Progenitor cell of endocrine pancreas (in vitro differentiated cells): ENCODE measurements around the gene ARL6. TPM values are rescaled to one million over a fixed set of nuclear protein-coding genes. Genes with fewer than 3 reads are reported as not detected.
"Not testable (repeated sequence)": the region's sequence is repeated elsewhere in the genome, so short reads cannot be mapped to it uniquely, and the experiment has no call there.

Experiments used
- DNase-seq: peaks from one replicate; pipeline ENCODE4 v3.0.0; 2021; ENCODE audit warnings: low spot score; ENCODE audit not compliant: unreplicated experiment
- H3K27ac Mint-ChIP-seq: 2 replicates; pipeline ENCODE4 v1.8.0; 2021; ENCODE audit warnings: mild to moderate bottlenecking, moderate library complexity, mixed read lengths
- H3K27me3 Mint-ChIP-seq: 2 replicates; pipeline ENCODE4 v1.8.0; 2021; ENCODE audit warnings: mixed read lengths
- H3K36me3 Mint-ChIP-seq: 2 replicates; pipeline ENCODE4 v1.8.0; 2022; ENCODE audit warnings: mixed read lengths; ENCODE audit not compliant: insufficient read depth
- H3K4me1 Mint-ChIP-seq: 2 replicates; pipeline ENCODE4 v1.8.0; 2021; ENCODE audit warnings: low read depth, mixed read lengths
- H3K4me3 Mint-ChIP-seq: 2 replicates; pipeline ENCODE4 v1.8.0; 2021; ENCODE audit warnings: low read depth, mild to moderate bottlenecking, moderate library complexity, mixed read lengths
- H3K9me3 Mint-ChIP-seq: 2 replicates; pipeline ENCODE4 v1.8.0; 2021; ENCODE audit warnings: low read depth, mixed read lengths
- CTCF ChIP-seq: fragments of 200-600 bp; sonication (generic); IDR thresholded peaks from one replicate; pipeline ENCODE4 v1.5.0; 2021; ENCODE audit warnings: antibody characterized with exemption, mild to moderate bottlenecking; ENCODE audit not compliant: unreplicated experiment
- total RNA-seq: library from RNA; stranded (reverse); gene quantifications from 2 replicates; pipeline ENCODE4 v1.2.1, GENCODE V29; 2021

Gene ARL6
- total RNA-seq, 1 donor from 2014 or later = 11.4 TPM

GRCh38 chr3:97827741-97828471 lies 63.3 kb downstream of the ARL6 start:
- Mint-ChIP-seq H3K27ac (no peak overlapping the region), H3K4me1 (no peaks in the 10 kb centered on the region), H3K36me3 (peaks cover 3% of the 10 kb centered on the region), H3K4me3 (no peak overlapping the region), H3K9me3 (peaks cover 6% of the 10 kb centered on the region), H3K27me3 (peaks cover 27% of the 10 kb centered on the region)
- no peak for TF ChIP-seq CTCF
- no peak for DNase-seq

GRCh38 chr3:97829198-97829597 lies 64.6 kb downstream of the ARL6 start:
- Mint-ChIP-seq H3K4me3 (no peak overlapping the region), H3K4me1 (no peaks in the 10 kb centered on the region), H3K27ac (no peak overlapping the region), H3K27me3 (peaks cover 14% of the 10 kb centered on the region), H3K9me3 (peaks cover 6% of the 10 kb centered on the region), H3K36me3 (peaks cover 3% of the 10 kb centered on the region)
- DNase-seq = no peak
- no peak for TF ChIP-seq CTCF

GRCh38 chr3:97830638-97831037 lies 66.1 kb downstream of the ARL6 start:
- Mint-ChIP-seq H3K4me1 (no peaks in the 10 kb centered on the region), H3K9me3 (peaks cover 6% of the 10 kb centered on the region), H3K4me3 (no peak overlapping the region), H3K36me3 (peaks cover 3% of the 10 kb centered on the region), H3K27me3 (peaks cover under 1% of the 10 kb centered on the region), H3K27ac (no peak overlapping the region)
- no peak for TF ChIP-seq CTCF
- DNase-seq = no peak

DNA sequence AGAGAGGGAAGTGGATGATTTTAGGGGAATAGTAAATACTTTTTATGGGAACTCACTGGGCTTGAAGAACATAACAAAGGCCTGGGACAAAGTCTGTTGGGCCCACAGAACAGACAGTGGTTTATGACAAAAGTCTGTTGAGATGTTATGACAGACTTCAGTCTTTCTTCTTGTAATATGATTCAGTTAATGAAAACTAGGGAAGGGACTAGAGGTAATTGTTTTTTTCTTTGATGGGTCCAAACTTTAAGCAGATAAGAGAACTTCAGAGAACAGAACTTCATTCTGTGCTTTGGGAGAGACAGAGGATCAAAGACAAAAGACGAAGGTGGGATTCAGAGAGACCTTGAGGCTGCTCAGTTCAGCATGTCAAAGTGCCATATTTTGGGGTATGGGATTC lies 66.6 kb downstream of the ARL6 start:
- no peak overlapping the region for H3K27ac Mint-ChIP-seq
- H3K9me3 Mint-ChIP-seq = peaks cover 6% of the 10 kb centered on the region
- TF ChIP-seq CTCF = no peak
- no peaks in the 10 kb centered on the region for H3K27me3 Mint-ChIP-seq
- peaks cover 3% of the 10 kb centered on the region for H3K36me3 Mint-ChIP-seq
- no peaks in the 10 kb centered on the region for H3K4me1 Mint-ChIP-seq
- H3K4me3 Mint-ChIP-seq = no peak overlapping the region
- no peak for DNase-seq

GRCh38 chr3:97833184-97833583 lies 68.6 kb downstream of the ARL6 start:
- not testable (repeated sequence) for H3K4me3 Mint-ChIP-seq, H3K27ac Mint-ChIP-seq, H3K4me1 Mint-ChIP-seq, H3K36me3 Mint-ChIP-seq, H3K9me3 Mint-ChIP-seq, H3K27me3 Mint-ChIP-seq, DNase-seq

GRCh38 chr3:97835761-97836160 lies 71.2 kb downstream of the ARL6 start:
- Mint-ChIP-seq H3K4me1 (peaks cover 4% of the 10 kb centered on the region), H3K27me3 (no peaks in the 10 kb centered on the region), H3K4me3 (no peak overlapping the region), H3K27ac (no peak overlapping the region), H3K36me3 (peaks cover 3% of the 10 kb centered on the region), H3K9me3 (peaks cover 6% of the 10 kb centered on the region)
- DNase-seq = no peak
- TF ChIP-seq CTCF = no peak
